Testis (tissue), 3 donors: Measurements from ENCODE around the gene NRN1. TPM values are rescaled to one million over a fixed set of nuclear protein-coding genes. Genes with fewer than 3 reads are reported as not detected.

Source experiments
- DNase-seq: peaks from one replicate; pipeline ENCODE4 v3.0.0-alpha.2; 2019
- H3K27ac ChIP-seq, 2 donors: fragments of 200-600 bp; sonication (generic); one replicate each; pipeline ENCODE4 v1.5.1; 2019
- H3K27me3 ChIP-seq: fragments of 200-600 bp; sonication (generic); one replicate; pipeline ENCODE4 v1.5.1; 2019
- H3K36me3 ChIP-seq: fragments of 200-600 bp; sonication (generic); one replicate; pipeline ENCODE4 v1.5.1; 2017; ENCODE audit warnings: low read depth; ENCODE audit errors: missing control alignments
- H3K4me1 ChIP-seq: fragments of 200-600 bp; sonication (generic); one replicate; pipeline ENCODE4 v1.5.1; 2019
- H3K4me3 ChIP-seq, 2 donors: fragments of 200-600 bp; sonication (generic); one replicate each; pipeline ENCODE4 v1.5.1; 2017 to 2019
- H3K9me3 ChIP-seq: fragments of 200-600 bp; sonication (generic); one replicate; pipeline ENCODE4 v1.5.1; 2017
- CTCF ChIP-seq, 3 experiments: fragments of 450-650 bp in 2 of 3; fragments of 200-600 bp in 1 of 3; sonication (generic) in 1 of 3; IDR thresholded peaks; one replicate each; pipeline ENCODE4 v1.5.1; 2016 to 2019; ENCODE audit warnings: antibody characterized with exemption in 3 of 3, mild to moderate bottlenecking in 2 of 3, moderate library complexity in 1 of 3
- POLR2A ChIP-seq: fragments of 450-650 bp; IDR thresholded peaks from one replicate; pipeline ENCODE4 v1.6.1; 2017; ENCODE audit warnings: antibody characterized with exemption, mild to moderate bottlenecking, moderate library complexity
- WGBS, 2 donors: methylation state at CpG; one replicate each; pipeline ENCODE4 v1.1.5; 2018; 5-methylcytosine and 5-hydroxymethylcytosine counted together
- intact Hi-C: fragments of 100-400 bp; cut with DNase I; formaldehyde crosslinking; loops from one replicate; pipeline ENCODE4 v1.15.1; 2023; ENCODE audit warnings: low total_unique reads
- polyA plus RNA-seq: library from polyadenylated mRNA; stranded (reverse); fragments of 350-450 nt; fragmentation: Illumina TruSeq; extraction: RNeasy Lipid Tissue Mini Kit (QIAGEN cat#74804); gene quantifications from one replicate; pipeline ENCODE4 v1.2.3, GENCODE V29; 2014; ENCODE audit warnings: low read depth, low replicate concordance; ENCODE audit not compliant: insufficient read depth
- total RNA-seq, 2 donors: library from RNA; depleted of rRNA; stranded (reverse); fragments of >200 nt; gene quantifications; one replicate each; pipeline ENCODE4 v1.2.3, GENCODE V29; 2016

NRN1 gene
- total and polyA plus RNA-seq, 3 donors from 2014 or later = 0.31 to 5.7 (median 1.3) TPM

- H3K27ac ChIP-seq = no peak overlapping the region
- DNase-seq = no peak
- H3K27me3 ChIP-seq = peaks cover 6% of the 10 kb centered on the region
- no peak overlapping the region for H3K4me3 ChIP-seq
- no peaks in the 10 kb centered on the region for H3K36me3 ChIP-seq
- intact Hi-C loops = no loop called here
- H3K4me1 ChIP-seq = peaks cover 4% of the 10 kb centered on the region
- TF ChIP-seq CTCF (IDR thresholded peaks at IDR 0.05) (no peak), POLR2A (no peak)
- WGBS, 2 donors = 9 to 10% methylated on average over 13 of the region's 13 CpGs
- H3K9me3 ChIP-seq = no peaks in the 10 kb centered on the region
Observed at GRCh38 chr6:6005051-6006005, 1.4 kb downstream of the NRN1 start.

GRCh38 chr6:6004390-6004995, 2.2 kb downstream of the NRN1 start:
- peaks cover 6% of the 10 kb centered on the region for H3K4me1 ChIP-seq
- H3K4me3 ChIP-seq = peak overlapping the region in 1 of 2 donors; percentile 38
- DNase-seq = no peak
- no peaks in the 10 kb centered on the region for H3K36me3 ChIP-seq
- intact Hi-C loops = no loop called here
- H3K27me3 ChIP-seq = peaks cover 6% of the 10 kb centered on the region
- H3K9me3 ChIP-seq = no peaks in the 10 kb centered on the region
- H3K27ac ChIP-seq = no peak overlapping the region
- 10 to 11% methylated on average over 37 of the region's 37 CpGs for WGBS, 2 donors
- no peak for TF ChIP-seq CTCF (IDR thresholded peaks at IDR 0.05)
- TF ChIP-seq POLR2A = no peak

GRCh38 chr6:6003621-6004366, 2.9 kb downstream of the NRN1 start:
- Histone ChIP-seq H3K27ac (no peak overlapping the region), H3K4me3 (peak overlapping the region in 1 of 2 donors; percentile 38), H3K27me3 (peaks cover 6% of the 10 kb centered on the region), H3K4me1 (peaks cover 8% of the 10 kb centered on the region), H3K9me3 (no peaks in the 10 kb centered on the region), H3K36me3 (no peaks in the 10 kb centered on the region)
- intact Hi-C loops = no loop called here
- TF ChIP-seq CTCF (IDR thresholded peaks at IDR 0.05) (no peak), POLR2A (no peak)
- DNase-seq = no peak
- 6 to 7% methylated on average over 36 to 64 of the region's 64 CpGs for WGBS, 2 donors

- intact Hi-C loops = no loop called here
- no peaks in the 10 kb centered on the region for H3K36me3 ChIP-seq
- H3K27ac ChIP-seq = no peak overlapping the region
- DNase-seq = no peak
- peaks cover 8% of the 10 kb centered on the region for H3K4me1 ChIP-seq
- TF ChIP-seq POLR2A (no peak), CTCF (IDR thresholded peaks at IDR 0.05) (no peak)
- peaks cover 6% of the 10 kb centered on the region for H3K27me3 ChIP-seq
- H3K4me3 ChIP-seq = peak overlapping the region in 1 of 2 donors; percentile 38
- no peaks in the 10 kb centered on the region for H3K9me3 ChIP-seq
- 6 to 7% methylated on average over 24 to 48 of the region's 48 CpGs for WGBS, 2 donors
Observed at GRCh38 chr6:6002848-6003620, 3.7 kb downstream of the NRN1 start.
